PFSK-1 (cell line): ENCODE data around the gene ITGAX.

Experiments
- POLR2AphosphoS5 ChIP-seq: IDR thresholded peaks from 2 replicates; pipeline ENCODE4 v1.6.1; 2012; ENCODE audit warnings: low read depth, mild to moderate bottlenecking, control low read depth, low read length, moderate library complexity
- TF ChIP-seq, protein P1 (sequence below), 2 experiments: IDR thresholded peaks; 2 replicates each; pipeline versions ENCODE4 v1.6.1 to v1.8.0; 2011 to 2012; ENCODE audit warnings: low read depth in 2 of 2, low read length in 2 of 2, control low read depth in 1 of 2, inconsistent platforms in 1 of 2, mild to moderate bottlenecking in 1 of 2, moderate library complexity in 1 of 2; ENCODE audit not compliant: insufficient read depth in 1 of 2

- TF ChIP-seq POLR2AphosphoS5 = no peak
- TF ChIP-seq, protein P1, sequence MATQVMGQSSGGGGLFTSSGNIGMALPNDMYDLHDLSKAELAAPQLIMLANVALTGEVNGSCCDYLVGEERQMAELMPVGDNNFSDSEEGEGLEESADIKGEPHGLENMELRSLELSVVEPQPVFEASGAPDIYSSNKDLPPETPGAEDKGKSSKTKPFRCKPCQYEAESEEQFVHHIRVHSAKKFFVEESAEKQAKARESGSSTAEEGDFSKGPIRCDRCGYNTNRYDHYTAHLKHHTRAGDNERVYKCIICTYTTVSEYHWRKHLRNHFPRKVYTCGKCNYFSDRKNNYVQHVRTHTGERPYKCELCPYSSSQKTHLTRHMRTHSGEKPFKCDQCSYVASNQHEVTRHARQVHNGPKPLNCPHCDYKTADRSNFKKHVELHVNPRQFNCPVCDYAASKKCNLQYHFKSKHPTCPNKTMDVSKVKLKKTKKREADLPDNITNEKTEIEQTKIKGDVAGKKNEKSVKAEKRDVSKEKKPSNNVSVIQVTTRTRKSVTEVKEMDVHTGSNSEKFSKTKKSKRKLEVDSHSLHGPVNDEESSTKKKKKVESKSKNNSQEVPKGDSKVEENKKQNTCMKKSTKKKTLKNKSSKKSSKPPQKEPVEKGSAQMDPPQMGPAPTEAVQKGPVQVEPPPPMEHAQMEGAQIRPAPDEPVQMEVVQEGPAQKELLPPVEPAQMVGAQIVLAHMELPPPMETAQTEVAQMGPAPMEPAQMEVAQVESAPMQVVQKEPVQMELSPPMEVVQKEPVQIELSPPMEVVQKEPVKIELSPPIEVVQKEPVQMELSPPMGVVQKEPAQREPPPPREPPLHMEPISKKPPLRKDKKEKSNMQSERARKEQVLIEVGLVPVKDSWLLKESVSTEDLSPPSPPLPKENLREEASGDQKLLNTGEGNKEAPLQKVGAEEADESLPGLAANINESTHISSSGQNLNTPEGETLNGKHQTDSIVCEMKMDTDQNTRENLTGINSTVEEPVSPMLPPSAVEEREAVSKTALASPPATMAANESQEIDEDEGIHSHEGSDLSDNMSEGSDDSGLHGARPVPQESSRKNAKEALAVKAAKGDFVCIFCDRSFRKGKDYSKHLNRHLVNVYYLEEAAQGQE (IDR thresholded peaks at IDR 0.05; ENCODE audit: insufficient read depth in 1 of 2, low read depth in 2 of 2, low read length in 2 of 2) = no peak
These were observed 47.7 kb downstream of the ITGAX start for GRCh38 chr16:31402687-31403086.
